ENCODE results near the gene MAP2K1.
A peak's percentile ranks its signal among the peaks of the same experiment; 100 is the strongest.
"Not testable (repeated sequence)": the region's sequence is repeated elsewhere in the genome, so short reads cannot be mapped to it uniquely, and the experiment has no call there.

Gene MAP2K1

GRCh38 chr15:66480267-66480666 lies 93.6 kb downstream of the MAP2K1 start:
- DNase-seq (ENCODE audit: low spot score), result no peak

- no peak for DNase-seq (ENCODE audit: low spot score)
Measured at GRCh38 chr15:66481107-66481856, 94.6 kb downstream of the MAP2K1 start.

GRCh38 chr15:66482539-66482938 lies 95.8 kb downstream of the MAP2K1 start:
- DNase-seq (ENCODE audit: low spot score), result no peak

GRCh38 chr15:66483131-66483566 lies 96.4 kb downstream of the MAP2K1 start:
- DNase-seq (ENCODE audit: low spot score), result no peak

- no peak for DNase-seq (ENCODE audit: low spot score)
Measured at GRCh38 chr15:66484539-66485112, 97.9 kb downstream of the MAP2K1 start.

DNA sequence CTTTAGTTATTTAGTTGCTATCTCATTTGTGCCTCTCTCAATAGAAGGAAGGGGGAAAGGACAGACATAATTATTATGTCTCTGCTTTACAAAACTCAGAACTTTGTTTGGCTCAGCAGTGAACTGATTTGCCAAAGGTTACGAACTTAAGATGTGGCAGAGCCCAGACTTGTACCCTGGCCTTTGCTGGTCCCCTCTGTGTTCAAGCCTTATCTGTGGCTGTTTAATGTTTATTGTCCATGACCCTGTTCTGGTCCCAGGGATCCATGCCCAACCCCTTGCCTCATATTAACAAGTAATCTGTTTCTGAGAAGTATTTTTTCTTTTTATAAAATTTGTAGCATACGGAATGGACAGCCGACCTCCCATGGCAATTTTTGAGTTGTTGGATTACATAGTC lies 100.2 kb downstream of the MAP2K1 start:
- no peak for DNase-seq (ENCODE audit: low spot score)

DNA sequence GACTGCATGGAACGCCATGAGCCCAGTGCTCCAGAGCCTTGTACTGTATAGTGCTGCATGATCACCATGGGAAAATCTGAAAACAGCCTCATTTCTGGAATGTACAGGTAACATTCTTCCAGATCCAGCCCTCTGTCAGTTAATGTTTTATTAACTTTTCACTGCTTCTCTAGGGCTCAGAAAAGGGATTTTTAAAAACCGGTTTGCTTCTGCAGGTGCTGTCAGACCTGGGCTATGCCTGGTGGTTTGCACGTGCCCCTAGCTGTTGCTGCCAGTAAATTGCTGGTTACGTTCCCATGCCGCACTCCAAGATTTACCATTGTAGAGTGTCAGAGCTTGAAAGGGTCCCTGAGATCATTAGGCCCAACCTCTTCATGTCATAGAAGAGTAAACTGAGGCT lies 101.8 kb downstream of the MAP2K1 start:
- DNase-seq (ENCODE audit: low spot score), result no peak

GRCh38 chr15:66489179-66489791 lies 102.6 kb downstream of the MAP2K1 start:
- no peak for DNase-seq (ENCODE audit: low spot score)

DNA sequence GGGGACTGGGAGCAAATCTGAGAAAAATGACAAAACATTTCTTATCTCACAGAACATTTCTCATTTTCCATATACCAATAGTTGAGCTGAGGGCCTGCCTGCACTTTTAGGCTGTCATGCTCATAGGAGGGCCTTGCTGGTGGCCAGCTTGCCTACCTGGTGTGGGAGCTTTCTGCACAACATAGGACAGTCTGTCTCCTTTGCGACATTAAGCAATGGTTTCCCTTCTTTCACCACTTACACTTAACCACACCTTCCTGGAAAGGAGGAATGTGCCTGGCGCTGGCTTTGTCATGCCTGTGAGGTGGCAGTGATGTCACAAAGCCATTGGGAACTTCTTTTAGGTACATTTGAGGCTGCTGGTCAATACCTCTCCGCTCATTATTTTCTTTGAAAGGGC lies 105.1 kb downstream of the MAP2K1 start:
- no peak for DNase-seq (ENCODE audit: low spot score)

- no peak for DNase-seq (ENCODE audit: low spot score)
Measured at GRCh38 chr15:66494262-66494661, 107.5 kb downstream of the MAP2K1 start.

- DNase-seq (ENCODE audit: low spot score), result peak; percentile 10
Measured at GRCh38 chr15:66496951-66497501, 110.3 kb downstream of the MAP2K1 start.

- DNase-seq (ENCODE audit: low spot score), result peak; percentile 95
Measured at GRCh38 chr15:66497502-66498455, 111.1 kb downstream of the MAP2K1 start, which contains the start of gene SNAPC5. Gene SNAPC5 (minus strand): TSS chr15:66497762. CDS start chr15:66497731, 31 bp downstream.

- peak; percentile 26 for DNase-seq (ENCODE audit: low spot score)
Measured at GRCh38 chr15:66498501-66499386, 112.0 kb downstream of the MAP2K1 start.

DNA sequence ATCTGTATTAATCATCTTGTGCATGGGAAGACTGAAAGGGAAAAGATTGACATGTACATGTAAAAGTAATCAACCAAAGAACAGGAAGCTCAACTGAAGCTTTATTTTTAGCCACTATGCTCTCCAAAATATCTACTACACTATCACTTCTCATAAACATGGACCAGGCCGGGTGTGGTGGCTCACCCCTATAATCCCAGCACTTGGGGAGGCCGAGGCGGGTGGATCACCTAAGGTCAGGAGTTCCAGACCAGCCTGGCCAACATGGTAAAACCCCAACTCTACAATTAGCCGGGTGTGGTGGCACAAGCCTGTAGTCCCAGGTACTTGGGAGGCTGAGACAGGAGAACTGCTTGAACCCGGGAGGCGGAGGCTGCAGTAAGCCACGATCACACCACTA lies 113.6 kb downstream of the MAP2K1 start:
- DNase-seq (ENCODE audit: low spot score), result not testable (repeated sequence)

- no peak for DNase-seq (ENCODE audit: low spot score)
Measured at GRCh38 chr15:66502491-66502890, 115.8 kb downstream of the MAP2K1 start.

- not testable (repeated sequence) for DNase-seq (ENCODE audit: low spot score)
Measured at GRCh38 chr15:66503041-66503648, 116.4 kb downstream of the MAP2K1 start.

DNA sequence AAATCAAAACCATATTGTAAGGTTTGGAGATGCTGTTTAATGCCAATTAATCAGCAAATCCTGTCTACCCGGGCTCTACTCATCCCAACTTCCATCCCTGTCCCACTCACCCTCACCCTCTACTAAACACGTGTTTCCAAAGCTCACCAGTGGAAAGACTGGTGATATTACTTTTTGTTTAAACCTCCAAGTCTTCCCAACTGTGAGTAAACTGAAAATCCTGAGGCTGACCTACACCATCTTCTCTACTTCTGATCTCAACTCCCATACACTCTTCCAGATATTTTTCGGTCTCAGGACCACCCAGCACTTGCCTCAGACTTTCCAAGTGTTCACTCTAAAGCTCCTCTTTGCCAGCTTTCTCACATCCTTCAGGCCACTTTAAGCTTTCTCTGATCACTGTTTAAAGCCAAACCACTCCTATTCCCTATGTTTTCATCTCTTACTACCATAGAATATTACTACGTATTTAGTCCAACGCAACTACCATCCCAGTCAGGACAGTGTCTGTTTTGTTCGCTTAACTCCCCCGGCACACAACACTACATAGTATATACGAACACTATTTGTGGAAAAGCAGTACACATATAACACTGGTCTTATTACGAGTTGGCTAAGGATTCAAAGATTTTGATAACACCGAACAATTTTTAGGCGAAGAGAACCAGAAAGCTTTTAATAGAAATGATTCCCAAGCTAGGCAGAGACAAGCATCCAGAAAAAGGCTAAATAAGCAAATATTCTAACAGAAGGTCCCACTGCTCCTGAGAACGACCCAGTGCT lies 117.3 kb downstream of the MAP2K1 start:
- DNase-seq (ENCODE audit: low spot score), result no peak

DNA sequence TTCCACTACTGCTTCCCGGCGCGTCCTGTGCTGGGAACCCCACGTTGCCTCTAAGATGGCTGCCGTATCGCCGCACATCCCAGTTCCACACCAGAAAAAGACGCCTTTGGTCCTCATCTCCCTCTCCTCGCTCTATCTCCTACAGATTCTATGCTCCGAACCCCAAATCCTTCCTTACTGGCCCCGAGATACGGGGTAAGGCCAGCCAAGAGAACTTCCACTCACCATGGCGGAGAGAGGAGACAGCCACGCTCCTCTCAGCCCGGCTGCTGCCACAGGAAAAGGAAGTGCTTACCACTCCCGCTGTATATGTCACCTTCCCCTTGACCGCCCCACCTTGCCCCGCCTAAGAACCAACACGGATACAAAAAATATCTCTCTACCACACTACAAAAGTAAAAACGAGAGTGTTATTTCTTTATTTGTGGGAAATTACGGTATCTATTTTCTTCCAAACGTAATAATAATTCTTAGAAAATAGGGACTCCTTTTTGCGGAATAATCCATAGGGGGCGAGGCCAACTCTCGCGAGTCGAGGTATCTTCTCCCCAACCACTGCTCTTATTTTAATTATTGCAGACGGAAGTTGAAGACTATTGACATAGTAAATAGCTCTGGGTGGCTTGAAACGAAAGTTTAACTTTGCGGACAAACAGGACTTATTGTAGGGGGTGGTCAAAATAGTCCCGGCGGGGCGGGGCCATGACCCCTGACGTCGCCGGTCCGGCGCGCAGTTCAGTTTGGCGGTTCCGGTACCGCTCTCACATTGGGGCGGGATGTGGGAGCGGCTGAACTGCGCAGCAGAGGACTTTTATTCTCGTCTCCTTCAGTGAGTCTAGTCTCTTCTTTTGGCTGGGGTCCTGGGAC lies 118.1 kb downstream of the MAP2K1 start, which contains the start of the genes RPL4 and ZWILCH:
RPL4 (minus strand) TSS at position 293 of the 867 bp plus-strand sequence; CDS start at position 228, 65 bp downstream.
ZWILCH (plus strand) TSS at position 764 of the 867 bp plus-strand sequence; CDS start at position 777, 13 bp downstream.
- DNase-seq (ENCODE audit: low spot score), result peak; percentile 80

Measured in CD4-positive, alpha-beta T cell treated with Interleukin-6 at 100 ng/mL for 8 hours (primary cell).